SHP77 treated with DMSO at 0.1 percent for 48 hours (cell line): ENCODE results near the gene FUT4.
"Not testable (repeated sequence)": the region's sequence is repeated elsewhere in the genome, so short reads cannot be mapped to it uniquely, and the experiment has no call there.

Experiments
- DNase-seq: peaks from one replicate; lab custom pipeline; 2025; lab: John Stamatoyannopoulos, UW

FUT4 gene

GRCh38 chr11:94533206-94533605 is 10.5 kb upstream of the FUT4 start:
- no peak for DNase-seq

GRCh38 chr11:94533696-94534630 is 9.8 kb upstream of the FUT4 start:
- DNase-seq = no peak

- no peak for DNase-seq
Measured at GRCh38 chr11:94536386-94536785, 7.3 kb upstream of the FUT4 start.

- DNase-seq = no peak
Measured at GRCh38 chr11:94537031-94537600, 6.6 kb upstream of the FUT4 start.

- DNase-seq = no peak
Measured at GRCh38 chr11:94539420-94539819, 4.3 kb upstream of the FUT4 start.

- DNase-seq = no peak
Measured at GRCh38 chr11:94544646-94545263, 1.0 kb downstream of the FUT4 start.

- DNase-seq = no peak
Measured at GRCh38 chr11:94545264-94546161, 1.8 kb downstream of the FUT4 start.

- no peak for DNase-seq
Measured at GRCh38 chr11:94546162-94546470, 2.4 kb downstream of the FUT4 start.

GRCh38 chr11:94546886-94547285 is 3.2 kb downstream of the FUT4 start:
- DNase-seq = no peak

GRCh38 chr11:94549146-94549545 is 5.4 kb downstream of the FUT4 start:
- DNase-seq = no peak

GRCh38 chr11:94550513-94550912 is 6.8 kb downstream of the FUT4 start:
- DNase-seq = no peak

- DNase-seq = no peak
Measured at GRCh38 chr11:94553938-94554337, 10.2 kb downstream of the FUT4 start.

GRCh38 chr11:94555752-94556329 is 12.1 kb downstream of the FUT4 start:
- DNase-seq = not testable (repeated sequence)

- no peak for DNase-seq
Measured at GRCh38 chr11:94557421-94557820, 13.7 kb downstream of the FUT4 start.

- DNase-seq = no peak
Measured at GRCh38 chr11:94557992-94558391, 14.3 kb downstream of the FUT4 start.

- no peak for DNase-seq
Measured at GRCh38 chr11:94558468-94558867, 14.7 kb downstream of the FUT4 start.

- no peak for DNase-seq
Measured at GRCh38 chr11:94558932-94559331, 15.2 kb downstream of the FUT4 start.

- no peak for DNase-seq
Measured at GRCh38 chr11:94559361-94559760, 15.6 kb downstream of the FUT4 start.

- DNase-seq = no peak
Measured at GRCh38 chr11:94560834-94561233, 17.1 kb downstream of the FUT4 start.

- no peak for DNase-seq
Measured at GRCh38 chr11:94563176-94563847, 19.6 kb downstream of the FUT4 start.

GRCh38 chr11:94563848-94564467 is 20.2 kb downstream of the FUT4 start:
- DNase-seq = no peak
